ENCODE data around the gene TNNT3.

TNNT3 gene

DNA sequence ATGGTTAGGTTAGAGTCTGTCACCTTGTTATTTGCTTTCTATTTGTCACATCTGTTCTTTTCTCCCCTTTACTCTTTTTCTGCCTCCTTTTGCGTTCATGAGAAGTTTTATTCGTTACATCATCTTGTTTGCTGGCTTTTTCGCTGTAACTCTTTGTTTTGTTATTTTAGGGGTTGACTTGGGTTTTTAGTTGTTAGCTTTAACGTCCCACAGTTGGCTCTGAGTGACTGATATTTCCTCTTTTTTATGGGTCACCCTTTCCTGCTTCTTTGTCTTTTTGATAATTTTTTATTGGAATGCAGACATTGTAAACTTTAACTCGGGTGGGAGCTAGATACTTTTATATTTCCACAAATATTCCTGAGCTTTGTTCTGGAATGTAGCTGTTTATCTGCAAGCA, 13.3 kb upstream of the TNNT3 start:
- H3K4me1 Mint-ChIP-seq (ENCODE audit: low read depth), result no peaks in the 10 kb centered on the region
- no peak overlapping the region for H3K27ac Mint-ChIP-seq
- DNase-seq, result no peak
- H3K27me3 Mint-ChIP-seq, result no peaks in the 10 kb centered on the region
- no peak overlapping the region for H3K4me3 Mint-ChIP-seq
- H3K9me3 Mint-ChIP-seq, result no peaks in the 10 kb centered on the region
- no peaks in the 10 kb centered on the region for H3K36me3 Mint-ChIP-seq (ENCODE audit: low read depth)

DNA sequence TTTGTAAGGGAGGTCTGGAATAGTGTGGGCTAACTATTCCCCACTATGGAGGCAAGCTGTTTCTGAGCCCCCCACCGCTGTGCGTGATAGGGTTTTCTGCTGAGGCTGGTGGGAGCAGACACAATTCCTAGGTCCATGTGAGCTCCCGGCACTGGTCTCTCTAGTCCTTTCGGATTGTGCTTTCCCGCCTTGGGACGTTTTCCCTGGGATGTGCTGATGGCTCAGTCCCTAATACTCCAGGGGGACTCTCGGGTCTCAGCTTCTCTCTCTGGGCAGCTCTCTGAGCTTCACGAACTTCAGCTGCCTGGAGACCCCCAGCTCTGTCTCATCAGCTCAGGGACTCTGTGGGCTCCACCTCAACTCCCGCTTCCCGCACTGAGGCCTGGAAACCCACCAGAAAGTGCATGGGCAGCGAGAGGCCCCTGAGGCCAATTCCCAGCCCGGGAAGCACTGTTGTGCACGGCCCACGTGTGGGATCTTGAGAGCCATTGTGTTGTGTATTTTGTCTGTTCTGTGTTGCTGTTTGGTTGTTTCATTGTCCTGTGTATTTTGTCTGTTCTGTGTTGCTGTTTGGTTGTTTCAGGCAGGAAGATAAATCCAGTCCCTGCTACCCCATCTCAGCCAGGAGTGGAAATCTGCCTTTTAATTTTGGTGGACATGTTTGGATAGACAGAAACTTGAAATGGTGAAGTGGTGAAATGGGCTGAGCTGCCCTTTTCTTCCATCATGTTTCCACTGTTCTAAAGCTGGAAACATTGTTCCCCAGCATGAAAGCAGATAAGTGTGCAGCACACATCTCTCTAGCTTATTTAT, 12.7 kb upstream of the TNNT3 start:
- no peaks in the 10 kb centered on the region for H3K36me3 Mint-ChIP-seq (ENCODE audit: low read depth)
- no peaks in the 10 kb centered on the region for H3K4me1 Mint-ChIP-seq (ENCODE audit: low read depth)
- no peak for DNase-seq
- no peaks in the 10 kb centered on the region for H3K9me3 Mint-ChIP-seq
- H3K27me3 Mint-ChIP-seq, result no peaks in the 10 kb centered on the region
- H3K4me3 Mint-ChIP-seq, result no peak overlapping the region
- H3K27ac Mint-ChIP-seq, result no peak overlapping the region

DNA sequence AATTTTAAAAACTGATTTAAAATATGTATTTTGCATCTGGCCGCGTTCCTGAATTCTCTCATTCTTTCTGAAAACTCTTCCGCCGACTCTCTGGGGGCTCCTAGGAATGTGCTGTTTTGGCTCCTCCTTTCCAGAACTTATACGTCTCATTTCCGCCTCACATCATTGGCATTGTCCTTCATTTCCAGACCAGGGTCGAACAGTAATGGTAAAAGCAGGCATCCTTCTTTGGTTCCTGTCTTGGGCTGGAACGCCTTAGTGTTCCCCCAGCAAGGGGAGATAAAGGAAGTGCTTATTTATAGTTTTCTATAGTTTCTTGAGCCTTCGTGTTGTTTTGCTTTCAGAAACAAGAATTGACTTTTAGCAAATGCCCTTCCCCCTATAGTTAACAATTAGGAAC, 10.9 kb upstream of the TNNT3 start:
- no peaks in the 10 kb centered on the region for H3K4me1 Mint-ChIP-seq (ENCODE audit: low read depth)
- no peaks in the 10 kb centered on the region for H3K36me3 Mint-ChIP-seq (ENCODE audit: low read depth)
- H3K27ac Mint-ChIP-seq, result no peak overlapping the region
- H3K4me3 Mint-ChIP-seq, result no peak overlapping the region
- DNase-seq, result no peak
- no peaks in the 10 kb centered on the region for H3K27me3 Mint-ChIP-seq
- H3K9me3 Mint-ChIP-seq, result no peaks in the 10 kb centered on the region

DNA sequence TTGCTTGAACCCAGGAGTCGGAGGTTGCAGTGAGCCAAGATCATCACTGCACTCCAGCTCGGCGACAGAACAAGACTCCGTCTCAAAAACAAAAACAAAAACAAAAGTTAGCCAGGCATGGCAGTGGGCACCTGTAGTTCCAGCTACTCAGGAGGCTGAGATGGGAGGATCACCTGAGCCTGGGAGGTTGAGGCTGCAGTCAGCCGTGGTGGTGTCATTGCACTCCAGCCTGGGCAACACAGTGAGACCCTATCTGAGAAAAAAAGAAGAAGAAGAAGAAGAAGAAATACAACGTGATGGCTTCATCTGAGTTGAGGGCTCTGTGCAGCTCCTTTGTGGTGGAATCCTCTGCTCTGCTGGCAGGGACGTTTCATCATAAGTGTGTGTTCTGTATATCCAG, 10.0 kb upstream of the TNNT3 start:
- Mint-ChIP-seq H3K9me3 (no peaks in the 10 kb centered on the region), H3K27ac (no peak overlapping the region), H3K4me3 (no peak overlapping the region), H3K4me1 (ENCODE audit: low read depth) (no peaks in the 10 kb centered on the region), H3K27me3 (no peaks in the 10 kb centered on the region), H3K36me3 (ENCODE audit: low read depth) (no peaks in the 10 kb centered on the region)
- no peak for DNase-seq

DNA sequence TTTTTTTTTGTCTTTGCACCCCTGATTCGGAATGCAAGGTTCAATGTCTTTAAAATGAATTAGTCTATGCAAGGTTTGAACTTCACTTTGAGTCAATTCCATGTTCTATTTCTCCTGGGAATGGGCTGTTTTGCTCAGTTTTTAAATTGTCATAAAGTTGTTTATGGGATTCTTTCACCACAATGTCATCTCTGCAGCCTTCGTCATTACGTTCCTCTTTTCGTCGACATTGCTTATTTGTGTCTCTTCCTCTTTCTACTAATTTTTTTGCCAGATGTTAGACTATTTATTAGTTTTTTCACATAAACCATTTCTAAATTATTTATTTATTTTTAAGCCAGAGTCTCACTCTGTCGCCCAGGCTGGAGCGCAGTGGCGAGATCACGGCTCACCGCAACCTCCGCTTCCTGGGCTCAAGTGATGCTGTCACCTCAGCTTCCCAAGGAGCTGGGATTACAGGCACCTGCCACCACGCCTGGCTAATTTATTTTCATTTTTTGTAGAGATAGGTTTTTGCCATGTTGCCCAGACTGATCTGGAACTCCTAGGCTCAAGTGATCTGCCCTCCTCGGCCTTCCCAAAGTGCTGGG, 7.1 kb upstream of the TNNT3 start:
- no peak for DNase-seq
- H3K4me1 Mint-ChIP-seq (ENCODE audit: low read depth), result peaks cover 9% of the 10 kb centered on the region

DNA sequence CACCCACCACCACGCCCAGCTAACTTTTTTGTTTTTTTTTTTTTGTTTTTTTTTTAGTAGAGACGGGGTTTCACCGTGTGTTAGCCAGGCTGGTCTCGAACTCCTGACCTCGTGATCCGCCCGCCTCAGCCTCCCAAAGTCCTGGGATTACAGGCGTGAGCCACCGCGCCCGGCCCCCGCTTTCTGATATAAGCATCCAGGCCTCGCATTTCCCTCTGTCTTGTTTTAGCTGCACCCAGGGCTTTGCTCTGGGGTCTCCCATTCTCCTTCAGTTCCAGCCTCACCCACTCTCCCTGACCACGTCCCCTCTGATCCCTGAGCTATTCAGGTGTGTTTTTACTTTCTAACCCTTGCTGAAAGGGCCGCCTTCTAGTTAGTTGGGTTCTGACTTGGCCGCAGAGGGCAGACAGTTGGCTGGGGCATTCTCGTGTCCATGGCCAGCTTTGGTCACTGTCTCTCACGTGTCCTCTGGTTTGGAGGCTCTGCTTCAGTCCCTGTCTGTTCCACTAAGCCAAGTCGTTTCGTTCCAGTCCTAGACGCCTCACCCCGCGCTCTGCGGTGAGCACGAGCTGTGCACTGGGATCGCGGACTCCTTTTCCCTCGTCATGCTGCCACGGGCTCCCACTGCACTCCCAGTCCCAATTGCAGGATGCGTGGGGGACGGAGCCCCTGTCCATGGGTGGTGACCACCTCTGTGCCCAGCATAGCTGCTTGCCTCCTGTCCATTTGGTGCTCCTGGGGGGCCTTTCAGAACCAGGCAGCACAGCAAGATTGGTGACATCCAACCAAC, 6.0 kb upstream of the TNNT3 start:
- no peak for DNase-seq
- no peak overlapping the region for H3K4me3 Mint-ChIP-seq
- H3K4me1 Mint-ChIP-seq (ENCODE audit: low read depth), result peaks cover 10% of the 10 kb centered on the region
- no peaks in the 10 kb centered on the region for H3K9me3 Mint-ChIP-seq
- H3K27me3 Mint-ChIP-seq, result peaks cover 7% of the 10 kb centered on the region
- no peak overlapping the region for H3K27ac Mint-ChIP-seq
- H3K36me3 Mint-ChIP-seq (ENCODE audit: low read depth), result no peaks in the 10 kb centered on the region

More for the DNA sequence above, 7.1 kb upstream of the TNNT3 start:
- H3K9me3 Mint-ChIP-seq, result no peaks in the 10 kb centered on the region
- no peak overlapping the region for H3K4me3 Mint-ChIP-seq
- H3K27ac Mint-ChIP-seq, result no peak overlapping the region
- peaks cover 7% of the 10 kb centered on the region for H3K27me3 Mint-ChIP-seq
- H3K36me3 Mint-ChIP-seq (ENCODE audit: low read depth), result no peaks in the 10 kb centered on the region

DNA sequence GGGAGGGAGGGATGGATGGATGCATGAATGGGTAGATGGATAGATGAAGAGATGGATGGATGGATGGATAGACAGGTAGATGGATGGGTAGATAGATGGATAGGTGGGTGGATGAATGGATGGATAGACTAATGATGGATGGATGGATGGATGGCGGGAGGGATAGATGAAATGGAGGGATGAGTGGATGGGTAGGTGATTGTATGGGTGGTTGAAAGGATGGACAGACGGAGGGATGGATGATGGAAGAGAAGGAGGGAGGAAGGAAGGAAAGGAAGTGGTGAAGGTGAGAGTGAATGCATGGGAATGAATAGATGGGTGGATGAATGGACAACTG, 3.7 kb upstream of the TNNT3 start:
- Mint-ChIP-seq H3K27ac (no peak overlapping the region), H3K4me1 (ENCODE audit: low read depth) (peaks cover 11% of the 10 kb centered on the region), H3K4me3 (no peak overlapping the region), H3K27me3 (peaks cover 7% of the 10 kb centered on the region), H3K9me3 (no peaks in the 10 kb centered on the region), H3K36me3 (ENCODE audit: low read depth) (no peaks in the 10 kb centered on the region)
- no peak for DNase-seq

DNA sequence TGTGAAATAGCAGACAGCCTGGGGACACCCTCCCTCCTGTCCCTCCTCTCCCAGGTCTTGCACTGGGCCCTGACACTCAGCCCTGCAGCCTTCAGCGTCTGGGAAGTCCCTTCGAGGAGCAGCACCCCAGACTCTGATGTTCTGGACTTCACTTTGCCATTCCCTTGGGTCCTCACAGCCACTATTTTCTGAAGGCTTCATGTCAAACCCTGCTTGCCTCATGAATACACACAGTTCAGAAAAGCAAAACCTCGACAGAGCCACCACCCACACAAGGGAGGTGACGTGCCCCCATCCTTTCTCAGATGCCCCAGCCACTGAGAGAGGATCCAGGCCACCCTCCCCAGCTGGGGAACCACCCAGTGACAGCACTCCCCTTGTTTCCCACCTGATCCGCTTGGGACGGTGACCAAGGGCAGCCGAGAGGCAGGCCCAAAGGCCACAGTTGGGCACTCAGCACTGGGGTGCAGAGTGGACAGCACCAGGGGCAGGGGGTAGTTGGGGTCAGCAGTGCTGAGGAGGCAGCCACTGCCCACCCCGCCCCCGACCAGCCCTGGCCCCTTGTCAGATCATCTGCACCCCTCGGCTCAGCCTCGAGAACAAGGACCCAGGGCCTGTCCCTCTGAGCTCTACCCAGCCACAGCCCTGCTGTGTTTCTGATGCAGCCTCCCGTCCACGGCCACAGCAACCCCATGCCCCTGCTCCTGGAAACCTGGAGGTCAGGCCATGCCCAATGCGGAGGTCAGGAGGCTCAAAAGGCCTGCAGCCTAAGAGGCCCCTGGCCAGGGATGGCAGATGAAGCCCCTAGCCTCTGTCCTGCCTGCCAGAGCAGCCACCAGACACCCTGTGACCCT, 3.1 kb upstream of the TNNT3 start:
- Mint-ChIP-seq H3K27ac (no peak overlapping the region), H3K4me1 (ENCODE audit: low read depth) (peaks cover 11% of the 10 kb centered on the region), H3K36me3 (ENCODE audit: low read depth) (no peaks in the 10 kb centered on the region), H3K27me3 (peaks cover 7% of the 10 kb centered on the region), H3K9me3 (no peaks in the 10 kb centered on the region), H3K4me3 (no peak overlapping the region)
- DNase-seq, result no peak

DNA sequence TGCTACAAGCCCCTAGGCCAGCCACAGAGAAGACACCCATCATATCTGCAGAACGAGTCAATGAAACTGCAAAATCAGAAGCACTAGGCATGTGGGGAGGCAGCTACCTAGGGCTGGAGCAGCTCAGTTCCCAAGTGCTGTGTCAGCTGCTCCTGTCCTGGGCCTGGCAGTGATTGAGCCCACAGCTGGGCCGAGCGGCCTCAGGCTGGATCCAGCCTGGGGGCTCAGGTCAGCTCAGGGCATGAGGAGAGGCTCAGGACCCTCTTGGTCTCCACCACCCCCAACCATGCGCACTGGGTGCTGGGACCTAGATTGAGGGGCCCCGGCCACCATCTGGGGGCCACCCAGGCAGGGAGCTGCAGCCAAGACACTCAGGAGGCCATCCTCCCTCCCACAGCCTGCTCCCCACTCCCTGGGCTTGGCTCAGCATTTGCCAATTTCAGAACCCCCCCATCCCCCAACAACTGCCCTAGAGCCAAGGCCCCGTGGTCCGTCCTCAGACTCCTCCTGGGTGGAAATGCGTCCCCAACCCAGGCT, 2.4 kb upstream of the TNNT3 start:
- Mint-ChIP-seq H3K27me3 (peaks cover 7% of the 10 kb centered on the region), H3K9me3 (no peaks in the 10 kb centered on the region), H3K36me3 (ENCODE audit: low read depth) (no peaks in the 10 kb centered on the region), H3K4me1 (ENCODE audit: low read depth) (peaks cover 11% of the 10 kb centered on the region), H3K27ac (no peak overlapping the region), H3K4me3 (no peak overlapping the region)
- DNase-seq, result no peak

DNA sequence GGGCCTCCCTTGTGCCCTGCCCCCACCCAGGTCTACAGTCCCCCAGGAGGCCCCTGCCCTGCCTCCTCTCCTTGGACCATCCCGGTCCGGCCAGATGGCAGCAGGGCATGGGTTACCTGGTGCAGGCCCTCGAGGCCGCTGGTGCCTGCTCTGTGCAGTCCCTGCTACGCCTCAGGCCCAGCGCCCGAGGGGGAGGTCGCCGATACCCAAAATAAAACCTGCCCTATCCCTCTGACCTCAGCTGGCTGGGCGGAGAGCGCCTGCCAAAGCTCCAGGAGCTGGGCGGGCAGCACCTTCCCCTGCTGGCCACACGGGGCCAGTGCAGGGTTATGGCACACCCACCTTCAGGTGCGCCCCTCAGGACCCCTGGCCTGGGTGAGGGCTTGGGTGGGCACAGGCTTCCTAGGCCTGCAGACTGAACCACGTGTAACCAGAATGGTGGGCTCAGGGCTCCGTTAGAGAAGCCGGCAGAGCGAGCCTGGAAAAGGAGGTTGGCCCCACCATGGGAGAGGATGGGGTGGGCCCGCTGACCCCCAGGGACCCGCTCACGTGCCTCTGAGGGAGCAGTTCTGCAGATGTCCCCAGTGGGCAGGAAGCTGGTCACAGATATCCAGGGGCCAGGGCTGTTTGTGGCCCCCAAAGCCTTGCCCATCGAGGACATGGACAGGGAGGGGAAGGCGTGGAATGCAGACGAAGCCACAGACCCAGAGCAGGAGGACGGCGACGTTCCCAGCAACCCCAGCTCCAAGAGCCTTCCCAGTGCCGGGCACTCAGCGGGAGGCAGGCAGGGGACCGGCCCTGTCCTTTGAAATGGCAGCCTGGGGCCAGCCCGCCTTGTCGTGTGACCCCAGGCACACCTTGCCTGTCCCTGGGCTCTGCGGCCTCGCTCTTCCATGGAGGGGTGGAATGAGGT, 1.7 kb upstream of the TNNT3 start:
- DNase-seq, result no peak
- Mint-ChIP-seq H3K9me3 (no peaks in the 10 kb centered on the region), H3K36me3 (ENCODE audit: low read depth) (no peaks in the 10 kb centered on the region), H3K27me3 (peaks cover 7% of the 10 kb centered on the region), H3K27ac (no peak overlapping the region), H3K4me1 (ENCODE audit: low read depth) (peaks cover 11% of the 10 kb centered on the region), H3K4me3 (no peak overlapping the region)

DNA sequence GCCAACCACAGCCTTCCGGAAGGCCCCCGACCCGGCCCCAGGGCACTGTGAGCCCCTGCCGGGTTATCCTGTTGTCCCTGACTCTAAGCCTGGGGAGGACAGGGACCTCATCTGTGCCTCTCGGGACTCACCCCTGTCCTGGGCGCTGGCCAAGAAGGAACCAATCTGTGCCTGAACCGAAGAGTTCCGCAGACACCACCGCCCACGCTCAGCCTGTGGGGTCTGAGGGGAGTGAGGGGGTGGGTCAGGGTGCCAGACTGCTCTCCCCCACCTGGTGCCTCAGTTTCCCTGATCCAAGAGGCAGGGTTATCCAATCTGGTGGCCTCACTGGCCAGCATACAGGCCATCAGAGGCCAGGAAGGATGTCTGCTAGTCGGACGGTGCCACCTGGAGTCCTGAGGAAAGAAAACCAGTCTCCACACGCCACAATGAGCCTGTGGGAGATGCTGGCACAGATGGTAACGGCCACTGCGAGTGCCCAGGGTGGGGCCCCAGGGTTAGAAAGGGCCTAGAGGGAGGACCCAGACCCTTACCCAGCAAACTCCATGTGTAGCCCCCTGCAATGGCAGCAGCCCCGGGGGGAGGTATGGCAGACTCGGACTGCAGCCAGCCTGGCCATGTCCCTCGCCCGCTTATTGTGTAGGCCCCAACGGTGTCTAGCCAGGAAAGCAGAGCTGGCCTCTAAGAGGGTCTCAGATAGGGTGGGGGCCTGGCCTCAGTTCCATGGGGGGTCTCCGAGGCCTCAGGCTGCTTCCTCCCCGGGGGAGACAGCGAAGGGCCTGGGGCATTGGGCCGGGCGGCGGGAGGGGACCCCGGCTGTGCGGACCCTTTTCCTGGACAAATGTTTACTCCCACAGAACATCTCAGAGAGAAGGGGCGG, 827 bp upstream of the TNNT3 start:
- Mint-ChIP-seq H3K4me1 (ENCODE audit: low read depth) (peaks cover 11% of the 10 kb centered on the region), H3K27me3 (peaks cover 7% of the 10 kb centered on the region), H3K27ac (no peak overlapping the region), H3K9me3 (no peaks in the 10 kb centered on the region), H3K36me3 (ENCODE audit: low read depth) (no peaks in the 10 kb centered on the region), H3K4me3 (no peak overlapping the region)
- no peak for DNase-seq

DNA sequence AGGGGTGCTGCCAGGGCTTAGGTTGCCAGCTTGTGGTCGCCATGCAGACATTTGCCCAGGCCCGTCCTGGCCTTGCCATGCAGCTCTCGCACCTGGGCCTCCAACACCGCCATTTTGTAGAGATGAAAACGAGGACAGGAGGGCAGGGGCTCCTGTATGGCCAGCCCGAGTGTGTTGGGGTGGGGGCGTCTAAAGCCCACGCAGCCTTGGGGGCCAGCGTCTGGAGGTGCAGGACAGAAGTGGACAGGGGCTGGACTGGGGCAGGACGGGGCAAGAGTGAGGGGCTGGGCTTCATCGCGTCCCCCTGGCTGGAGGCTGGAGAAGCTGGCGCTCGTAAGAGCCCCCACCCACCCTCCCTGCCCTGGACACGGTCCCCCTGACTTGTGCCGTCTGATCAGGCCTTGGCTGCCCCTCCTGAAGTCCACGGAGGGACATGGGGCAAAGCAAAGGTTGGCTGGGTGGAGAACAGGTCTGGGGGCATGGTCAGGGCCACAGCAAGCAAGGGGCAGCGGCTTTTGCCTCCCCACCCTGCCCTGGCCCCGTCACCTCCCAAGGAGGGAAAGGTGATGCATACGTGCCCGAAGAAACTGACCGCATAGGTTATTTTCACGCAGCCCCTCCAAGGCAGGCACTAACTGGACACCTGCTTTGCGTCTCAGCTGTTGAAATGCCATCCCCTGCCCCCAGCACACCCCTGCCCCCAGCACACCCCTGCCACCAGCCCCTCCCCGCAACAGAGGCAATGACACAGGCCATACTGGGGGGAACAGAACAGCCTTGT, 815 bp downstream of the TNNT3 start:
- Mint-ChIP-seq H3K27ac (no peak overlapping the region), H3K4me3 (no peak overlapping the region), H3K36me3 (ENCODE audit: low read depth) (no peaks in the 10 kb centered on the region), H3K27me3 (no peaks in the 10 kb centered on the region), H3K4me1 (ENCODE audit: low read depth) (peaks cover 9% of the 10 kb centered on the region), H3K9me3 (no peaks in the 10 kb centered on the region)
- no peak for DNase-seq

All from activated T-cell treated with anti-CD3 and anti-CD28 coated beads, Interleukin-2, amount 50 U/mL, for 24 hours (primary cell).